ENCODE results near the gene SLC44A5. TPM values are rescaled to one million over a fixed set of nuclear protein-coding genes. Genes with fewer than 3 reads are reported as not detected.

The SLC44A5 gene
- total RNA-seq, 4 donors from 2014 or later = 2.2 to 5.2 (median 3.3) TPM; not detected in 1

- 49 to 67% methylated on average over 3 of the region's 3 CpGs for WGBS, 2 donors (ENCODE audit: low coverage in 1 of 2)
- Histone ChIP-seq H3K27me3 (no peaks in the 10 kb centered on the region), H3K27ac (no peak overlapping the region), H3K9me3 (no peaks in the 10 kb centered on the region), H3K4me3 (no peak overlapping the region), H3K4me1 (no peaks in the 10 kb centered on the region), H3K36me3 (no peaks in the 10 kb centered on the region)
- intact Hi-C loops (cut with DNase I; ENCODE audit: low total_unique reads) = no loop called here
- in situ Hi-C loops (cut with MboI; ENCODE audit: low pct_ligation_motif_present in 1 of 4, low pct_unique_long_range_greater_than_20kb in 1 of 4, low sequenced_read_pairs in 3 of 4) = no loop called here
- DNase-seq = no peak
- TF ChIP-seq, protein P1, sequence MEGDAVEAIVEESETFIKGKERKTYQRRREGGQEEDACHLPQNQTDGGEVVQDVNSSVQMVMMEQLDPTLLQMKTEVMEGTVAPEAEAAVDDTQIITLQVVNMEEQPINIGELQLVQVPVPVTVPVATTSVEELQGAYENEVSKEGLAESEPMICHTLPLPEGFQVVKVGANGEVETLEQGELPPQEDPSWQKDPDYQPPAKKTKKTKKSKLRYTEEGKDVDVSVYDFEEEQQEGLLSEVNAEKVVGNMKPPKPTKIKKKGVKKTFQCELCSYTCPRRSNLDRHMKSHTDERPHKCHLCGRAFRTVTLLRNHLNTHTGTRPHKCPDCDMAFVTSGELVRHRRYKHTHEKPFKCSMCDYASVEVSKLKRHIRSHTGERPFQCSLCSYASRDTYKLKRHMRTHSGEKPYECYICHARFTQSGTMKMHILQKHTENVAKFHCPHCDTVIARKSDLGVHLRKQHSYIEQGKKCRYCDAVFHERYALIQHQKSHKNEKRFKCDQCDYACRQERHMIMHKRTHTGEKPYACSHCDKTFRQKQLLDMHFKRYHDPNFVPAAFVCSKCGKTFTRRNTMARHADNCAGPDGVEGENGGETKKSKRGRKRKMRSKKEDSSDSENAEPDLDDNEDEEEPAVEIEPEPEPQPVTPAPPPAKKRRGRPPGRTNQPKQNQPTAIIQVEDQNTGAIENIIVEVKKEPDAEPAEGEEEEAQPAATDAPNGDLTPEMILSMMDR (IDR thresholded peaks at IDR 0.05) = no peak
- TF ChIP-seq POLR2AphosphoS5 (IDR thresholded peaks at IDR 0.05) = no peak
- TF ChIP-seq EP300 (IDR thresholded peaks at IDR 0.05; ENCODE audit: low read depth) = no peak
- TF ChIP-seq POLR2A (IDR thresholded peaks at IDR 0.05) = no peak
Measured at GRCh38 chr1:75522389-75522788, 88.5 kb downstream of the SLC44A5 start.

GRCh38 chr1:75521658-75522057 lies 89.3 kb downstream of the SLC44A5 start:
- no peaks in the 10 kb centered on the region for H3K27me3 ChIP-seq
- H3K9me3 ChIP-seq = no peaks in the 10 kb centered on the region
- in situ Hi-C loops (cut with MboI; ENCODE audit: low pct_ligation_motif_present in 1 of 4, low pct_unique_long_range_greater_than_20kb in 1 of 4, low sequenced_read_pairs in 3 of 4) = no loop called here
- WGBS, 2 donors (ENCODE audit: low coverage in 1 of 2) = 66 to 80% methylated on average over 2 to 3 of the region's 3 CpGs
- no peaks in the 10 kb centered on the region for H3K4me1 ChIP-seq
- no peak for DNase-seq
- intact Hi-C loops (cut with DNase I; ENCODE audit: low total_unique reads) = no loop called here
- TF ChIP-seq POLR2A (IDR thresholded peaks at IDR 0.05) = no peak
- no peak for TF ChIP-seq POLR2AphosphoS5 (IDR thresholded peaks at IDR 0.05)
- TF ChIP-seq, protein P1 (IDR thresholded peaks at IDR 0.05) = no peak
- no peak for TF ChIP-seq EP300 (IDR thresholded peaks at IDR 0.05; ENCODE audit: low read depth)
- no peak overlapping the region for H3K4me3 ChIP-seq
- no peak overlapping the region for H3K27ac ChIP-seq
- H3K36me3 ChIP-seq = no peaks in the 10 kb centered on the region

DNA sequence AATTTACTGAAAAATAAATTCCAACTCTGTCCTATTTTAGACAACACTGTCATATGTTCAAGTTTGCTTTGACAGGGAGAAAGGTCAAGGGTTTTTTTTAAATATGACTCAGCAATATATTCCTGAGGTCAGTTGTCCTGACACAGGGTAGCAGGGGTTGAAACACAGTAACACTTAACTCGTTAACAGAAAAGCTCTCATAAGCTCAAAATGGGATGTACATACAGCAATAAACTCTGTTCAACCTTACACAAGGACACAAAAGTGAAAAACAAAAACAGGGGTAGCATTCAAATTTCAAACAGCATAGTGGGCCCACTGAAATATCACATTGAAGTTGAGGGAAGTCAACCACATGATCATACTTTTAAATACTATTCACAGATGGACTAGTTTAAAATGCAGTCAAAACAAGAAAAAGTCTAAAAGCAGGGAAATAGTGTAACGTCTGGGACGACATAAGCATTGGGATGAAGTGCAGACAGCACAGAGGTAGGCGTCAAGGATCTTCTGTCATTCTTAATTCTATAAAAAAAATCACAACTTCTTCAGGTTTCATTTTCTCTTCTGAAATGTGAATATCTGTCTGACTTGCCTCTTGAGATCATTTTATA lies 89.9 kb downstream of the SLC44A5 start:
- Histone ChIP-seq H3K9me3 (no peaks in the 10 kb centered on the region), H3K27ac (no peak overlapping the region), H3K27me3 (no peaks in the 10 kb centered on the region), H3K36me3 (no peaks in the 10 kb centered on the region), H3K4me1 (no peaks in the 10 kb centered on the region), H3K4me3 (no peak overlapping the region)
- in situ Hi-C loops (cut with MboI; ENCODE audit: low pct_ligation_motif_present in 1 of 4, low pct_unique_long_range_greater_than_20kb in 1 of 4, low sequenced_read_pairs in 3 of 4) = no loop called here
- intact Hi-C loops (cut with DNase I; ENCODE audit: low total_unique reads) = no loop called here
- no peak for DNase-seq
- TF ChIP-seq, protein P1 (IDR thresholded peaks at IDR 0.05) = no peak
- TF ChIP-seq EP300 (IDR thresholded peaks at IDR 0.05; ENCODE audit: low read depth) (no peak), POLR2A (IDR thresholded peaks at IDR 0.05) (no peak), POLR2AphosphoS5 (IDR thresholded peaks at IDR 0.05) (no peak)
- WGBS, 2 donors (ENCODE audit: low coverage in 1 of 2) = 58 to 65% methylated on average over 4 of the region's 4 CpGs

GRCh38 chr1:75519651-75520427 lies 91.1 kb downstream of the SLC44A5 start:
- in situ Hi-C loops (cut with MboI; ENCODE audit: low pct_ligation_motif_present in 1 of 4, low pct_unique_long_range_greater_than_20kb in 1 of 4, low sequenced_read_pairs in 3 of 4) = no loop called here
- Histone ChIP-seq H3K27me3 (no peaks in the 10 kb centered on the region), H3K4me1 (no peaks in the 10 kb centered on the region), H3K9me3 (no peaks in the 10 kb centered on the region), H3K36me3 (no peaks in the 10 kb centered on the region), H3K4me3 (no peak overlapping the region), H3K27ac (no peak overlapping the region)
- TF ChIP-seq EP300 (IDR thresholded peaks at IDR 0.05; ENCODE audit: low read depth) (no peak), POLR2A (IDR thresholded peaks at IDR 0.05) (no peak)
- TF ChIP-seq, protein P1 (IDR thresholded peaks at IDR 0.05) = no peak
- intact Hi-C loops (cut with DNase I; ENCODE audit: low total_unique reads) = no loop called here
- DNase-seq = no peak
- 84 to 100% methylated on average over 1 of the region's 1 CpG for WGBS, 2 donors (ENCODE audit: low coverage in 1 of 2)

Data from transverse colon (tissue), 4 donors.